Fibroblast of lung (primary cell): ENCODE measurements around the gene BTG4. TPM values are rescaled to one million over a fixed set of nuclear protein-coding genes. Genes with fewer than 3 reads are reported as not detected.

ENCODE experiments used
- DNase-seq, 2 donors: peaks; one replicate each; pipeline versions ENCODE4 v3.0.0 to v3.0.0-alpha.2; 2010; ENCODE audit warnings: low read depth in 2 of 2
- H2AFZ ChIP-seq: 2 replicates; pipeline ENCODE4 v1.5.1; 2012; ENCODE audit warnings: low read length, control low read depth, inconsistent platforms
- H3K27ac ChIP-seq: 2 replicates; pipeline ENCODE4 v1.5.1; 2011; ENCODE audit warnings: low read length, control low read depth; ENCODE audit not compliant: insufficient read depth
- H3K27me3 ChIP-seq: 2 replicates; pipeline ENCODE4 v1.5.1; 2011; ENCODE audit warnings: mild to moderate bottlenecking, low read length; ENCODE audit not compliant: control insufficient read depth, insufficient read depth
- H3K36me3 ChIP-seq: 2 replicates; pipeline ENCODE4 v1.5.1; 2011; ENCODE audit warnings: low read length; ENCODE audit not compliant: control insufficient read depth, insufficient read depth
- H3K4me1 ChIP-seq: 2 replicates; pipeline ENCODE4 v1.5.1; 2011; ENCODE audit warnings: low read length; ENCODE audit not compliant: control insufficient read depth, insufficient read depth; ENCODE audit errors: extremely low read depth
- H3K4me2 ChIP-seq: 2 replicates; pipeline ENCODE4 v1.5.1; 2011; ENCODE audit warnings: low read length, control low read depth; ENCODE audit not compliant: insufficient read depth; ENCODE audit errors: extremely low read depth
- H3K4me3 ChIP-seq, 4 experiments: fragments of 200-600 bp in 1 of 4; sonication (generic) in 1 of 4; replicated peaks in 1 of 4; 2 replicates each; pipeline ENCODE4 v1.5.1; 2011 to 2016; ENCODE audit warnings: low read length in 4 of 4, low read depth in 3 of 4, mild to moderate bottlenecking in 3 of 4, control low read depth in 2 of 4, inconsistent platforms in 1 of 4, mixed read lengths in 1 of 4; ENCODE audit not compliant: insufficient read depth in 1 of 4; ENCODE audit errors: control extremely low read depth in 1 of 4
- H3K79me2 ChIP-seq: 2 replicates; pipeline ENCODE4 v1.5.1; 2012; ENCODE audit warnings: mild to moderate bottlenecking, low read length, inconsistent platforms; ENCODE audit not compliant: control insufficient read depth, insufficient read depth
- H3K9ac ChIP-seq: 2 replicates; pipeline ENCODE4 v1.5.1; 2011; ENCODE audit warnings: mild to moderate bottlenecking, low read length, control low read depth; ENCODE audit not compliant: insufficient read depth
- H3K9me3 ChIP-seq: 2 replicates; pipeline ENCODE4 v1.5.1; 2012; ENCODE audit warnings: low read depth, low read length; ENCODE audit not compliant: control insufficient read depth, insufficient read depth
- H4K20me1 ChIP-seq: 2 replicates; pipeline ENCODE4 v1.5.1; 2011; ENCODE audit warnings: low read length; ENCODE audit not compliant: control insufficient read depth, insufficient read depth; ENCODE audit errors: extremely low read depth
- CTCF ChIP-seq, 2 donors: IDR thresholded peaks in 1 of 2; conservative IDR thresholded peaks in 1 of 2; 1 replicate in 1 of 2; 2 replicates in 1 of 2; pipeline ENCODE4 v1.5.1; 2011 to 2012; ENCODE audit warnings: low read length in 2 of 2, control low read depth in 1 of 2, inconsistent platforms in 1 of 2, low read depth in 1 of 2, mild to moderate bottlenecking in 1 of 2
- EZH2 ChIP-seq: IDR thresholded peaks from 2 replicates; pipeline ENCODE4 v1.5.1; 2012; ENCODE audit warnings: low read length, control low read depth, mild to moderate bottlenecking; ENCODE audit errors: missing control alignments
- polyA plus RNA-seq, 2 donors: library from polyadenylated mRNA; depleted of rRNA in 1 of 2; stranded (reverse) in 1 of 2; unstranded in 1 of 2; fragments of >200 nt; gene quantifications; 2 replicates each; pipeline ENCODE4 v1.2.1, GENCODE V29; 2011 to 2012; ENCODE audit warnings: missing spikeins in 1 of 2
- total RNA-seq: library from RNA; depleted of rRNA; stranded (reverse); fragments of >200 nt; gene quantifications from 2 replicates; pipeline ENCODE4 v1.2.1, GENCODE V29; 2014

The BTG4 gene
- total and polyA plus RNA-seq, 2 donors (not counting 1 experiment from before 2014, with no cell fraction given): 0.08 to 0.33 TPM

DNA sequence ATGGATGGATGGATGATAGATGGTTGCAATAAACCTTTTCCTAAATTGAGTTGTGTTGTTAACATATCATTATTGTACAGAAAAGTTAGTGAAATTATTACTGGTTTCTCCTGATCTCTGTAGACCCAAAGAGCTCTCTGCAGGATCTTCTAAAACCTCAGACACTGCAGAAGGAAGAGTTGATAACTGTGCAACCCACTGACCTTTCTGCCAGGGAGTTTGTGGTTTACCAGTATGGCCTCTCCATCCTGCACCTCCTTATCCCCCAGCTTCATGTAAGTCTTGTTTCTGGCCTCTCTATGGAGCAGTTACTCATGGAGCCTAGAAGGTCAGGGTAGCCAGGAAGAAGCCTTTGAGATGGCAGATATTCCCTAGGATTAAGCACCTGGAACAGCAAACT is 45.6 kb downstream of the BTG4 start:
- H3K9me3 ChIP-seq: no peaks in the 10 kb centered on the region
- no peaks in the 10 kb centered on the region for H3K4me1 ChIP-seq
- no peak overlapping the region for H3K9ac ChIP-seq
- DNase-seq: no peak
- H4K20me1 ChIP-seq: no peaks in the 10 kb centered on the region
- H2AFZ ChIP-seq: no peak overlapping the region
- H3K4me3 ChIP-seq: no peak overlapping the region
- H3K27me3 ChIP-seq: no peaks in the 10 kb centered on the region
- no peaks in the 10 kb centered on the region for H3K79me2 ChIP-seq
- no peaks in the 10 kb centered on the region for H3K36me3 ChIP-seq
- H3K4me2 ChIP-seq: no peak overlapping the region
- no peak overlapping the region for H3K27ac ChIP-seq
- TF ChIP-seq EZH2: no peak
- TF ChIP-seq CTCF (conservative IDR thresholded peaks at IDR 0.05 in 1 of 2, IDR thresholded peaks at IDR 0.05 in 1 of 2; ENCODE audit: low read depth in 1 of 2, low read length in 2 of 2): no peak

GRCh38 chr11:111465400-111465799 is 46.8 kb downstream of the BTG4 start:
- Histone ChIP-seq H3K9ac (no peak overlapping the region), H3K9me3 (no peaks in the 10 kb centered on the region), H3K27me3 (no peaks in the 10 kb centered on the region), H4K20me1 (no peaks in the 10 kb centered on the region), H3K4me3 (no peak overlapping the region), H3K27ac (no peak overlapping the region), H3K36me3 (no peaks in the 10 kb centered on the region), H2AFZ (no peak overlapping the region), H3K4me1 (no peaks in the 10 kb centered on the region), H3K79me2 (no peaks in the 10 kb centered on the region), H3K4me2 (no peak overlapping the region)
- TF ChIP-seq CTCF (conservative IDR thresholded peaks at IDR 0.05 in 1 of 2, IDR thresholded peaks at IDR 0.05 in 1 of 2; ENCODE audit: low read depth in 1 of 2, low read length in 2 of 2) (no peak), EZH2 (no peak)
- peak; percentile 53 to 60 for DNase-seq

GRCh38 chr11:111463276-111463675 is 48.9 kb downstream of the BTG4 start:
- H3K9ac ChIP-seq: no peak overlapping the region
- H3K9me3 ChIP-seq: no peaks in the 10 kb centered on the region
- H3K79me2 ChIP-seq: no peaks in the 10 kb centered on the region
- no peak overlapping the region for H3K27ac ChIP-seq
- H4K20me1 ChIP-seq: no peaks in the 10 kb centered on the region
- no peaks in the 10 kb centered on the region for H3K27me3 ChIP-seq
- no peaks in the 10 kb centered on the region for H3K36me3 ChIP-seq
- H2AFZ ChIP-seq: no peak overlapping the region
- H3K4me1 ChIP-seq: no peaks in the 10 kb centered on the region
- no peak overlapping the region for H3K4me2 ChIP-seq
- TF ChIP-seq CTCF (conservative IDR thresholded peaks at IDR 0.05 in 1 of 2, IDR thresholded peaks at IDR 0.05 in 1 of 2; ENCODE audit: low read depth in 1 of 2, low read length in 2 of 2) (no peak), EZH2 (no peak)
- H3K4me3 ChIP-seq: no peak overlapping the region
- no peak for DNase-seq
